Measurements from ENCODE around the gene MSLN.

Gene MSLN

DNA sequence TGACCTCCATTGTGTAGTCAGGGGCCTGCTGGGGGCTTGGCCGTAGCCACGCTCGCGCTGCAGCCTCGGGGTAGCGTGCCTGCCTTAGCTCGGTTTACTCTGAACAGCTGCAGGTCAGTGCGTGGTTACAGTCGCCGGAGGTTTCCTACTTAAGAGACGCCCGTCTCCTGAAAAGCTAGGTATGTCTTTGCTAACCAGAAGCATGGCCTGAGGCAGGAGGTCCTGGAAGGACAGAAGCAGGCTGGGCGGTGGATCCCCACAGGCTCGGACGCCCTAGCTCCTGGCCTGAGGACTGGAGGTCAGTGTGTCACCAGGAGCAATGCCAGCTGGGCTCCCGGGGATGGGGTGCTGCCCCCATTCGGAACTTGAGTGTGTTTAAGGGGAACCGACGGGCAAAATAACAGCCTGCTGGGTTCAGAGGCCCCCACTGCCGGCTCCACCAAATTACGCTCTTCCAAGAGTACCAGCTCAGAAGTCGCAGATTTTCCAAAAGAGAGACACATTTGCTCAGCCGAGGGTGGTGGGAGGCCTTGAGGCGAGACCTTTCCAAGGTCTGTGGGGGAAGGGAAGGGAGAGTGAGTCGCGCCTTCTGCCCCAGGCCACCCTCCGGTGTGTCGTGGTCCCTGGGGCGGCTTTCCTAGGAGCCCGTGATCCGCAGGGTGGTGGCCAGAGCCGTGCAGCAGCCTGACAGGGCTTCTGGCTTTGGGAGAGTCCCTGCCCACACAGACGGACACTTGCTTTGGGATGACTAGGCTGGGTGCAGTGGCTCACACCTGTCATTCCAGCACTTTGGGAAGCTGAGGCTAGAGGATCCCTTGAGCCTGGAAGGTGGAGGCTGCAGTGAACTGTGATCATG is 43.9 kb downstream of the MSLN start:
- TF ChIP-seq, protein P1, sequence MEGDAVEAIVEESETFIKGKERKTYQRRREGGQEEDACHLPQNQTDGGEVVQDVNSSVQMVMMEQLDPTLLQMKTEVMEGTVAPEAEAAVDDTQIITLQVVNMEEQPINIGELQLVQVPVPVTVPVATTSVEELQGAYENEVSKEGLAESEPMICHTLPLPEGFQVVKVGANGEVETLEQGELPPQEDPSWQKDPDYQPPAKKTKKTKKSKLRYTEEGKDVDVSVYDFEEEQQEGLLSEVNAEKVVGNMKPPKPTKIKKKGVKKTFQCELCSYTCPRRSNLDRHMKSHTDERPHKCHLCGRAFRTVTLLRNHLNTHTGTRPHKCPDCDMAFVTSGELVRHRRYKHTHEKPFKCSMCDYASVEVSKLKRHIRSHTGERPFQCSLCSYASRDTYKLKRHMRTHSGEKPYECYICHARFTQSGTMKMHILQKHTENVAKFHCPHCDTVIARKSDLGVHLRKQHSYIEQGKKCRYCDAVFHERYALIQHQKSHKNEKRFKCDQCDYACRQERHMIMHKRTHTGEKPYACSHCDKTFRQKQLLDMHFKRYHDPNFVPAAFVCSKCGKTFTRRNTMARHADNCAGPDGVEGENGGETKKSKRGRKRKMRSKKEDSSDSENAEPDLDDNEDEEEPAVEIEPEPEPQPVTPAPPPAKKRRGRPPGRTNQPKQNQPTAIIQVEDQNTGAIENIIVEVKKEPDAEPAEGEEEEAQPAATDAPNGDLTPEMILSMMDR (conservative IDR thresholded peaks at IDR 0.05; ENCODE audit: low read depth) = no peak
- ChIA-PET CTCF (interaction anchor here (0.6 to 1.5 kb wide), 3 partner anchors 9 to 61 kb away, joined by 3 to 5 read pairs (median 3); no protein-coding TSS in a partner anchor), POLR2A (ENCODE audit: low non-redundant PET) (no interaction called here)
- H3K27ac ChIP-seq = no peak overlapping the region
- DNase-seq (ENCODE audit: low spot score) = no peak

DNA sequence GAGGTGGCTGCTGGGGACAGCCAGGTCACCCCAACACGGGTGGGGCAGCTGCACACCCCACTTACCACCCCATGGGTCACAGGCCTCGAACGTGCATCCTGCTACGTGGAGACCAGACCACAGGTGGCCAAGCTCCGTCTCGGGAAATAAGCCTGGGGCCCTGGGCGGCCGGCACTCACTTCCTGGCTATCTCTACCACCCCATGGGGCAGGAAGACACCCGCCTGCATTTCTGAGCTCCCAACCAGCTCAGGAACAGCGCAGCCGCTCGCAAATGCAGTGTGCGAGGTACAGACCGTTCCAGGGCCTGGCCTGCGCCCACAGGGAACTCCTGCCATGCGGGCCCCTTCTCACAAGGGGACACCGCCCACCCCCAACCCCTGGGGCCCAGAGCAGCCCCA is 44.9 kb downstream of the MSLN start:
- no peak overlapping the region for H3K27ac ChIP-seq
- CTCF ChIA-PET = no interaction called here
- TF ChIP-seq, protein P1 (conservative IDR thresholded peaks at IDR 0.05; ENCODE audit: low read depth) = no peak
- no peak for DNase-seq (ENCODE audit: low spot score)
- POLR2A ChIA-PET (ENCODE audit: low non-redundant PET) = no interaction called here

DNA sequence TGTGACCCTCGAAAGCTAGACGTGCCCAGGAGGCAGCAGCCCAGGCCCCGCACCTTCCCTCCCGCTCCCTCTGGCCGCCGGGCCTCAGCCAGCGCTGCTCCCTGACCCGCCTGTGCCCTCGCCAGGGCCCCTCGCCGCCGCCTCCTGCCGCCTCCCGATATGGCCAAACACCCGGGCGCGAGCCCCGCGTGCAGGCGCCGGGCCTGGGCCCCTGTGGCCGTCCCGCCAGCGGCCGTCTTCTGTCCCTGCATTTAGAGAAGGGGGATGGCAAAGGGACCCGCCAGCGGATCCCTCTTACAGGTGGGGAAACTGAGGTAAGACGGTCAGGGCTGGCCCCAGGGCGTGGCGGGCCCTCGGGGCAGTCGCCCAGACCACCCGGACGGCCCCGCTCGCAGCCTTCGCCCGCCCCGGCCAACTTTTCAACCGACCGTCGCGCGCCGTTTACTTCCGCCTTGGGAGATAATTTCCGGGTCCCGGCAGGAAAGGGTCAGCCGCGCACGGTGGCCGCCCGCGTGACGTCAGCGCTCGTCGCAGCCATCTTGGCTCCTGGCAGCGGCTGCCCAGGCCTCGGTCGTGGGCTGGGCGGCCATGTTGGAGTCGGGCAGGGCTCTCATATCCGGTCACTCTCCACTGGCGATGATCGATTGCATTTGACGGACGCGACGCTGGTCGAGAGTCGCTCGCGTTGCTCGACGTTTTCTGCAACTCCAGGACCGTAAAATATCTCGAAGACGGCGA is 47.0 kb downstream of the MSLN start:
- TF ChIP-seq, protein P1 (conservative IDR thresholded peaks at IDR 0.05; ENCODE audit: low read depth) = no peak
- peak; percentile 81 for DNase-seq (ENCODE audit: low spot score)
- POLR2A ChIA-PET (ENCODE audit: low non-redundant PET) = no interaction called here
- CTCF ChIA-PET = no interaction called here
- peak overlapping the region; percentile 81 for H3K27ac ChIP-seq

DNA sequence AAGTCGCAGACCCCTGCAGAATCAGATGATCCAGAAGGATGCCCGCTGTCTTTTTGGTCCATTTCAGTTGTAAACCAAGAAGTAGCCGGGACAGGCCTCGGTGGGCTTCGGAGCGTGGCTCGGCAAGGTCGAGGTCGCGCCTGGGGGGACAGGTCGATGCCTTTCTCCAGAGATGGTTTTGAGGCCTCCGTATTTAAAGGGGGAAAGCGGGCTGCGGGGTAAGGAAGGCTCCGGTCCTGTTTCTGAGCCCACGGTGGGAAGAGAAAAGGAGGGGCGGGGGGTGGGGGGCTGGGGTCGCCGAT is 47.5 kb downstream of the MSLN start:
- DNase-seq (ENCODE audit: low spot score) = no peak
- TF ChIP-seq, protein P1 (conservative IDR thresholded peaks at IDR 0.05; ENCODE audit: low read depth) = no peak
- ChIA-PET CTCF (no interaction called here), POLR2A (ENCODE audit: low non-redundant PET) (interaction anchor here (0.6 kb wide), 1 partner anchor 489 kb away, joined by 4 read pairs; no protein-coding TSS in a partner anchor)
- H3K27ac ChIP-seq = peak overlapping the region; percentile 81

DNA sequence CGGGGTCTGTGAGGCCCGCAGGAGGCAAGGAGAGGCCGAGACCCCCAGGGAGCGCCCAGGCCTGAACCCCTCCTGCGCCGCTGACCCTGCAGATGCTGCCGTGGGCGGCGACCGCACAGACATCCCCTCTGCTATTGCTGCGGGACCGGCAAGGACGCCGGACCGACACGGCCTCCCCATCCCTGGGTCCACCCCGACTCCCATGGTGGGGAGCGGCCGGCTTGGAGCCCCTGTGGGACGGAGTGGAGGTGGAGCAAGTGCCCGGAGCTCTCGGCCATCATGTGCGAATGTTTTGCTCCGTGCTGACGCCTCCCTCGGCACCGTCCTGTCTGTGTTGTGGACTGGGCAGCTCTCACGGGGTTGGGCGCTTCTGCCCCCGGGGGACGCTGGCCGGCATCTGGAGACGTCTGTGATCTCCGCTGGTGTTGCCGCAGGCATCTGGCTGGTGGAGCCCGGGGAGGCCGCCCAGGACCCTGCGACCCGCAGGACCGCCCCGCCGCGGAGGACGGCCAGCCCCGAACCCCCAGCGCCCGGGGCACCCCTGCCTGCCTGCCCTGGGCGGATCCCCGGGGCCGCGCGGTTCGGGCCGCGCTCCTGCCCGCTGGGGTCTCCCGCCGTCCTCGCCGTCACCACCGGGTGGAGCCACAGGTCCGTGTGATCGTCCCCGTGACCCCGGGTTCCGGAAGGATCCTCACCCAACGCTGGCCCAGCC is 52.8 kb downstream of the MSLN start:
- peak; percentile 68 for DNase-seq (ENCODE audit: low spot score)
- POLR2A ChIA-PET (ENCODE audit: low non-redundant PET) = no interaction called here
- no peak overlapping the region for H3K27ac ChIP-seq
- TF ChIP-seq, protein P1 (conservative IDR thresholded peaks at IDR 0.05; ENCODE audit: low read depth) = peak; percentile 64
- CTCF ChIA-PET = interaction anchor here (0.7 to 2.0 kb wide), 2 partner anchors 9 to 244 kb away, joined by 3 to 10 read pairs; no protein-coding TSS in a partner anchor

DNA sequence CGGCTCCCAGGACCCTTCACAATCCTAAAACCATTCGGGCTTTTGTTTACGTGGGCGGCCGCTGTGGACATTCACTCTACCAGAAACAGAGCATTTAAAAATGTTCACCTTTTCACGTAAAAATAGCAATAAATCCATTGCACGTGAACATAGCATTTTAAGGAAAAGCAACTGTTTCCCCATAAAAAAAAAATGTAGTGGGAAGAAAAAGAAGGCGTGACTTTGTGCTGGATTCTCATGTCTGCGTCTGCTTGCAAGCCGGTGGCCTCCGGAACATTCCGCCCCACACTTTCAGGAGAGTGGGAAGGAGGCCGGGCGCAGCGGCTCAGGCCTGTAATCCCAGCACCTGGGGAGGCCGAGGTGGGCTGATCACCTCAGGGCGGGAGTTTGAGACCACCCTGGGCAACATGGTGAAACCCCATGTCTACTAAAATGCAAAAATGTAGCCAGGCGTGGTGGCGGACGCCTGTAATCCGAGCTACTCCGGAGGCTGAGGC is 53.4 kb downstream of the MSLN start:
- ChIA-PET CTCF (interaction anchor here (2.0 kb wide), 1 partner anchor 244 kb away, joined by 10 read pairs; no protein-coding TSS in a partner anchor), POLR2A (ENCODE audit: low non-redundant PET) (no interaction called here)
- DNase-seq (ENCODE audit: low spot score) = no peak
- no peak overlapping the region for H3K27ac ChIP-seq
- TF ChIP-seq, protein P1 (conservative IDR thresholded peaks at IDR 0.05; ENCODE audit: low read depth) = peak; percentile 14; the same call in 1 of the 2 replicates
